Spinal cord (tissue), 10 donors: Measurements from ENCODE around the gene CYP46A1. TPM values are rescaled to one million over a fixed set of nuclear protein-coding genes. Genes with fewer than 3 reads are reported as not detected.

Source experiments
- DNase-seq, 6 donors: peaks; one replicate each; pipeline versions ENCODE4 v3.0.0 to v3.0.0-alpha.2; 2013 to 2015; ENCODE audit warnings: low spot score in 6 of 6, low read depth in 4 of 6
- H3K27ac ChIP-seq: one replicate; pipeline ENCODE4 v1.5.1; 2013; ENCODE audit warnings: low read depth, low read length, control low read depth
- H3K27me3 ChIP-seq: one replicate; pipeline ENCODE4 v1.6.1; 2013; ENCODE audit warnings: low read length; ENCODE audit not compliant: control insufficient read depth, insufficient read depth
- H3K36me3 ChIP-seq: one replicate; pipeline ENCODE4 v1.6.1; 2013; ENCODE audit warnings: low read length; ENCODE audit not compliant: control insufficient read depth, insufficient read depth
- H3K4me1 ChIP-seq: one replicate; pipeline ENCODE4 v1.6.1; 2013; ENCODE audit warnings: low read length; ENCODE audit not compliant: control insufficient read depth, insufficient read depth
- H3K4me3 ChIP-seq: one replicate; pipeline ENCODE4 v1.5.1; 2013; ENCODE audit warnings: low read depth, low read length, control low read depth
- H3K9me3 ChIP-seq: one replicate; pipeline ENCODE4 v1.6.1; 2013; ENCODE audit warnings: low read length; ENCODE audit not compliant: control insufficient read depth, insufficient read depth
- WGBS: methylation state at CpG from one replicate; pipeline ENCODE4 v1.1.5; 2013; ENCODE audit warnings: missing lambda C conversion rate; ENCODE audit not compliant: insufficient coverage; 5-methylcytosine and 5-hydroxymethylcytosine counted together
- polyA plus RNA-seq, 2 donors: library from polyadenylated mRNA; unstranded; fragments of 120-200 nt; gene quantifications; one replicate each; pipeline ENCODE4 v1.2.1, GENCODE V29; 2013; ENCODE audit not compliant: insufficient read length in 2 of 2
- total RNA-seq, 2 donors: library from RNA; depleted of rRNA in 1 of 2; stranded (reverse); fragments of 120-200 nt in 1 of 2; fragments of >200 nt in 1 of 2; gene quantifications; one replicate each; pipeline versions ENCODE4 v1.2.3 to v1.2.4, GENCODE V29; 2013 to 2014
- donor health status: healthy.

Gene CYP46A1
- total and polyA plus RNA-seq, 4 donors, result 5.5 to 42.2 (median 26.0) TPM

DNA sequence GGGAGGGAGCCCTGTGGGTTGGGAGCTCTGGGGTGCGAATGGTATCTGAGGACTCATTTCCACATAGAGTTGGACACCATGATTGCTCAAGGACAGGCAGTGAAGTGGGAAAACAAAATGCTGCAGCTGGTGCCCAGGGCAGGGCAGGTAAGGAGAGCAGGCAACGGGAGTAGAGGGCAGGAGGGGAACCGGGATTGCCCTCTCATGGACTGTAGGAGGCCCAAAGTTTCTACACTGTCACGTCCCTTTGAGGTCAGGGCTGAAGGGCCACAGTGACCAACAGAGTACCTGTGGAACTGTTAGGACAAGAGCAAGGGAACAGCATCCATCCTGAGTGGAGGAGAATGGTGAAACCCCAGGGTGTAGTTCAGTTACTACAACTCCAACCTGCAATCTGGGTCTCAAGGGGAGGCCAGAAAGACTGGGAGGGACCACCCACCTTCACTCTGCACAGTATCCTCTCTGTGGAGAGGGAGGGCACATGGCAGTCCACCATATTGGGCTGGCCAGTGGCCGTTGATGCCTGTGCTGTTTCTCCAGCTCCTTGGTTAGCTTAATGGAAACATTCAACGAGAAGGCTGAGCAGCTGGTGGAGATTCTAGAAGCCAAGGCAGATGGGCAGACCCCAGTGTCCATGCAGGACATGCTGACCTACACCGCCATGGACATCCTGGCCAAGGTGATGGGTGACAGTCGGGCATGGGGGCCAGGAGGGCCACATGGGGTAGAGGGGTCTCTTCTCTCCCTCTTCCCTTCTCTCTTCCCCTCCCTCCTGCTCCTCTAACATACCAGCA lies 22.2 kb downstream of the CYP46A1 start:
- no peak overlapping the region for H3K27ac ChIP-seq
- 76% methylated on average over 6 of the region's 8 CpGs for WGBS
- DNase-seq, result no peak
- H3K9me3 ChIP-seq, result no peaks in the 10 kb centered on the region
- peaks cover 19% of the 10 kb centered on the region for H3K36me3 ChIP-seq
- no peaks in the 10 kb centered on the region for H3K27me3 ChIP-seq
- no peaks in the 10 kb centered on the region for H3K4me1 ChIP-seq
- no peak overlapping the region for H3K4me3 ChIP-seq

DNA sequence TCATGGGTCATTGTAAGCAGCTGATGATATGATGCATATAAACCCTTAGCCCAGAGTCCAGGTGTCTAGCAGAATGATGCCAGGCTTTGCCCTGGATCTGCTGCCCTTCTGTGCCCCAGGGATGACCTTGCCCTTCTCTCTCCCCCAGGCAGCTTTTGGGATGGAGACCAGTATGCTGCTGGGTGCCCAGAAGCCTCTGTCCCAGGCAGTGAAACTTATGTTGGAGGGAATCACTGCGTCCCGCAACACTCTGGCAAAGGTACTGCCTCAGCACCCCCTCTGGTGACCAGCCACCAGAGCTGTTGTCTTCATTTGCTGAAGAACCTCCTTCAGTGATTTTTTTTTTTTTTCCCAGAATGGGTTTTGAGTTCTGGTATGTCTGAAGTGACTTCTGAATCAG lies 23.3 kb downstream of the CYP46A1 start:
- DNase-seq, result no peak
- 100% methylated on average over 2 of the region's 2 CpGs for WGBS
- H3K27ac ChIP-seq, result no peak overlapping the region
- peaks cover 19% of the 10 kb centered on the region for H3K36me3 ChIP-seq
- no peaks in the 10 kb centered on the region for H3K4me1 ChIP-seq
- no peaks in the 10 kb centered on the region for H3K9me3 ChIP-seq
- no peak overlapping the region for H3K4me3 ChIP-seq
- H3K27me3 ChIP-seq, result no peaks in the 10 kb centered on the region

DNA sequence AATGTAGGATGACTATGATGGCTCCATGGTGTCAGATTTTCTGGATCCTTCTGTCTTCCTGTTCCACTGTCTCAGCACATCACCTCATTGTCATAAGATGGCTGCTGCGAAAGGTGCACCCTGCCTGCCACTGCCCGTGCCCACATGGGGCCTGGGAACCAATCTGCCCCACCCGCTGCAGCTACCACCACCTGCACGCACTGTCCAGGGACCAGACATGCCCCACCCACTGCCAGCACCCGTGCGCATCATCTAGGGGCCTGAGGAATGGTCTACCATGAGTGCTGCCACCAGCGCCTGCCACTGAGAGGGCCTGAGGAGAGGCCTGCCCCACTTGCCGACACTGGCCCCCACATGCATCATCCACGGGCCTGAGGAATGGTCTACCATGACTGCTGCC lies 23.8 kb downstream of the CYP46A1 start:
- WGBS, result 96% methylated on average over 8 of the region's 9 CpGs
- no peaks in the 10 kb centered on the region for H3K9me3 ChIP-seq
- no peak for DNase-seq

DNA sequence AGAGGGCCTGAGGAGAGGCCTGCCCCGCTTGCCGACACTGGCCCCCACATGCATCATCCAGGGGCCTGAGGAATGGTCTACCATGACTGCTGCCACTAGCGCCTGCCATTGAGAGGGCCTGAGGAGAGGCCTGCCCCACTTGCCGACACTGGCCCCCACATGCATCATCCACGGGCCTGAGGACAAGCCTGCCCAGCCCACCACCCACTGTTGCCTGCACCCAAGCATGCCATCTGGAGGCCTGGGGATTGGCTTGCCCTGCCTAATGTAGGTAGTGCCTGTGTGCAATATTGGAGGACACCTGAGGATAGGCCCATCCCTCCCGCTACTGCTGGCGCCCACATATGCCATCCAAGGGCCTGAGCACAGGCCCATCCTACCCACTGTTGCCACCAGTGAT lies 24.4 kb downstream of the CYP46A1 start:
- no peak for DNase-seq
- WGBS, result 78% methylated on average over 5 of the region's 7 CpGs
- no peaks in the 10 kb centered on the region for H3K9me3 ChIP-seq
- no peaks in the 10 kb centered on the region for H3K4me1 ChIP-seq
- no peak overlapping the region for H3K4me3 ChIP-seq
- no peaks in the 10 kb centered on the region for H3K27me3 ChIP-seq
- H3K36me3 ChIP-seq, result peaks cover 19% of the 10 kb centered on the region
- no peak overlapping the region for H3K27ac ChIP-seq

More for the DNA sequence above, 23.8 kb downstream of the CYP46A1 start:
- H3K27ac ChIP-seq, result no peak overlapping the region
- no peaks in the 10 kb centered on the region for H3K27me3 ChIP-seq
- no peak overlapping the region for H3K4me3 ChIP-seq
- peaks cover 19% of the 10 kb centered on the region for H3K36me3 ChIP-seq
- H3K4me1 ChIP-seq, result no peaks in the 10 kb centered on the region

DNA sequence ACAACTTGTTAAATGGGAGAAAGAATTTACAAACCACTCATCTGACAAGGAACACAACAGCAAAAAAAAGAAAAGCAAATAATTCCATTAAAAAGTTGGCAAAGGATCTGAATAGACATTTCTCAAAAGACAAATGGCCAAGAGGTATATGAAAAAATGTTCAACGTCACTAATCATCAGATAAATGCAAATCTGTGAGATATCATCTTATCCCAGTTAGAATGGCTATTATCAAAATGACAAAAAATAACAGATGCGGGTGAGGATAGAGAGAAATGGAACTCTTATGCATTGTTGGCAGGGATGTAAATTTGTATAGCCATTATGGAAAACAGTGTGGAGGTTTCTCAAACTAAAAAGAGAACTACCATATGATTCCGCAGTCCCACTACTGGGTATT lies 29.9 kb downstream of the CYP46A1 start:
- peaks cover 19% of the 10 kb centered on the region for H3K36me3 ChIP-seq
- H3K9me3 ChIP-seq, result no peaks in the 10 kb centered on the region
- no CpG with 5 or more reads among the region's 3 CpGs for WGBS
- H3K27me3 ChIP-seq, result no peaks in the 10 kb centered on the region
- H3K27ac ChIP-seq, result no peak overlapping the region
- H3K4me3 ChIP-seq, result no peak overlapping the region
- no peaks in the 10 kb centered on the region for H3K4me1 ChIP-seq
- no peak for DNase-seq

DNA sequence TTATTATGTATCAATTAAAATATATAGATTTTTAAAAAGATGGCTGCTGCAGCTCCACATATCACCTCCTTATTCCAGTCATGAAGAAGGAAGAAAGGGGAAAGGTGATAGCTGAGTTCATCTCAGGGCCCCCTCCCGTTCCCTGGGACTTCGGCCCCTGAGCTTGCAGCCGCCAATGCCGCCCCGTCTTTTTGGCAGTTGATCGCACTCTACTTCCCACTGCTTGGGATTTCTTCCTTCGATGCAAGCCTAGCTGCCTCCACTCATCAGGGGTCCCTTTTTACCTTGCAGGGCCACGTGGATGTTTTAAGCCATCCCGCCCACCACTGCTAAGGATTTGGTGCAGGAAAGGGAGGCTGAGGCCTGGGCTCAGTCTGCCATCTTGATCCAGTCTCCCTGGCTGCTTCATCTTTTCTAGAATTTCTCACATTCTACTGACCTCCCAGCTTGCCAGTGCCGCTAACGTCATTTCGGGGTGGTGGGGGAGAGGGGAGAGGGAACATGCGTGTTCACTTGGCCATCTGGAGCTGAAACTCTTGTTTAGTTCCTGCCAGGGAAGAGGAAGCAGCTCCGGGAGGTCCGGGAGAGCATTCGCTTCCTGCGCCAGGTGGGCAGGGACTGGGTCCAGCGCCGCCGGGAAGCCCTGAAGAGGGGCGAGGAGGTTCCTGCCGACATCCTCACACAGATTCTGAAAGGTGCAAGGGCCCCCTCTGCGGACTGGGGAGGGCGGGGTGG lies 31.3 kb downstream of the CYP46A1 start:
- DNase-seq, result no peak
- peaks cover 19% of the 10 kb centered on the region for H3K36me3 ChIP-seq
- H3K4me1 ChIP-seq, result no peaks in the 10 kb centered on the region
- H3K27ac ChIP-seq, result no peak overlapping the region
- no peak overlapping the region for H3K4me3 ChIP-seq
- H3K27me3 ChIP-seq, result no peaks in the 10 kb centered on the region
- 85% methylated on average over 18 of the region's 24 CpGs for WGBS
- no peaks in the 10 kb centered on the region for H3K9me3 ChIP-seq

DNA sequence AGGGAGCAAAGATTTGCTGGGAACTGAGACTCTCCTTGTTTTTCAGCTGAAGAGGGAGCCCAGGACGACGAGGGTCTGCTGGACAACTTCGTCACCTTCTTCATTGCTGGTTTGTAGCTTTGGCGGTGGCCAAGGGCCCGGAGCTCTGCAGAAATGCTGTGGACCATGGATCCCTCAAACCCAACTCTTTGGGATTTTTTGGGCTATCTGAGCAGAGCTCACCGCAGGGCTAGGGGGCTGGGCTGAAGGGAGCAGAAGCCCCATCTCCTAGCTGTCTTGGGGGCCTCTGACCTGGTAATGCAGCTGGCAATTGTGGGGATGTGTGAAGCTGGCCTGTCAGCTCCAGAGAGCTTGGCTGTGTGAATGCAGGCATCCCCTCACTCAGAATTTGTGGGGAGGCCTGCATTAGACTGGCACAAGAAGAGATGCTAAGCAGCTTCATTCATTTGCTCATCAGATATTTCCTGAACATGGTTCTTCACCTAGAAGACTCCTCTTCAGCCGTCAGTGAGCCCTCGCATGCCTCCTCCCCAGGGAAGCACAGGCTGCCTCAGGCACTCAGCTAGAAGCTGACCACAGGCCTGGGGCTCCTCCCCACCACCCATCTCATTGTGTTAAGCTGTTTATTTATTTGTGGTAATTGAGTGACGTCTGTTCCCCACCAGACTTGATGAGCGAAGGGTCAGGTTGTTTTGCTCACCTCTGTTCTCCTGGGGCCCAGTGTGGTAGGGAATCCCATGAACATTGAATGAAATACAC lies 32.2 kb downstream of the CYP46A1 start:
- H3K9me3 ChIP-seq, result no peaks in the 10 kb centered on the region
- H3K36me3 ChIP-seq, result peaks cover 20% of the 10 kb centered on the region
- no peak overlapping the region for H3K27ac ChIP-seq
- H3K4me1 ChIP-seq, result no peaks in the 10 kb centered on the region
- no peak for DNase-seq
- 89% methylated on average over 10 of the region's 10 CpGs for WGBS
- no peak overlapping the region for H3K4me3 ChIP-seq
- H3K27me3 ChIP-seq, result no peaks in the 10 kb centered on the region

DNA sequence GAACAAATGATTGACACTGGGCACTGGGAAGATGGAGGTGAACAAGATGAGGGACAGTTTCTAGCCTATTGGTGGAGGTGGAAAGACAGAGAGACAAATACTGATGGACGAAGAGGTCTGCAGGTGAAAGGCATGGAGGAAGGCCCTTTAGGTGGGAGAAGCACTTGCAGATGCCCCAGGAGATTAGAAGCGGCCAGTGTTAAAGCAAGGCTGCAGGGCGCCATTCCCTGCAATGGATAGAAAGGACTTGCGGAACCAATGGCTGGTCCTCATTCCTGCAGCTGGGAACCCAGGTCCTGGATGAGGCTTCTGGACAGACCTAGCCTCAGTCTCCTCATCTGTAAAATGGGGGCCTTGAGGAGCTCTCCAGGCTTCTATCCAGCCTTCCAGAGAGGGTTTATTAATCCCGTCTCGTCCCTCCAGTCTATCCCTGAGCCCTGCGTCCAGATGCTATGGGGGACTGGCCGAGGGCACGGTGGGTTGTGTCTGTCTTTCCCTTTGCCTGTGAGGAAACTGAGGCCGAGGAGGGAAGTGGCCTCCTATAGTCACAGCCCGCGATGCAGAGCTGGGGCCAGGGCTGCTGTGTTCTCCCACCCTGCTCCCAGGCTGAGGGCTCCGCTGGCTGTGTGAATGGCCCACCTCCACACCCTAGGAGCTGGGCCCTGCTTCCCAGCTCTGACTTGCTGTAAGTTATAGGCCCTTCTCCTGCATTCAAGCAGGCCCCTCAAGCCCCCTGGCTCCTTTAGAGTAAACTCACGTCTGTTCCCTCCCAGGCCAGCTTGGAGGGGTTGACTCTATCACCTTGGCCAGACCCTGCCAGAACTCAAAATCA lies 33.0 kb downstream of the CYP46A1 start:
- Histone ChIP-seq H3K4me1 (no peaks in the 10 kb centered on the region), H3K36me3 (peaks cover 26% of the 10 kb centered on the region), H3K4me3 (no peak overlapping the region), H3K9me3 (no peaks in the 10 kb centered on the region), H3K27ac (no peak overlapping the region), H3K27me3 (no peaks in the 10 kb centered on the region)
- 97% methylated on average over 14 of the region's 14 CpGs for WGBS
- no peak for DNase-seq

DNA sequence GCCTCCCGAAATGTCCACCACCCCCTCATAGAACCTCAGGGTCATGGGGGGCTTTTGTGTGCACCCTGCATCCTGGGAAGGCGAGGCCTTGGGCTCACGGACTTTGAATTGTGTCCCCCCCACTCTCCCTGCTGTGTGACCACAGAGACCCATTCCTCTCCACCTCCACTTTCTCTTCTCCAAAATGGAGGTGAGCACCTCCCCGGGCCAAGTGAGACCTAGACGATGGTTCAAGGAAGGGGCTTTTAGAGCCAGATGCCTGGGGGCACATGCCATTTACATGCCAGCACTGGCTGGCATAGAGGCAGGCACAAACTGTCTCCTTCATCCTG lies 33.5 kb downstream of the CYP46A1 start:
- Histone ChIP-seq H3K9me3 (no peaks in the 10 kb centered on the region), H3K4me1 (no peaks in the 10 kb centered on the region), H3K4me3 (no peak overlapping the region), H3K36me3 (peaks cover 26% of the 10 kb centered on the region), H3K27me3 (no peaks in the 10 kb centered on the region), H3K27ac (no peak overlapping the region)
- no peak for DNase-seq
- 89% methylated on average over 5 of the region's 5 CpGs for WGBS
